ENCODE results near the gene VAMP5.

VAMP5 gene

GRCh38 chr2:85578243-85579180 is 5.7 kb upstream of the VAMP5 start:
- TF ChIP-seq CTCF (IDR thresholded peaks at IDR 0.05; ENCODE audit: low read depth, low read length), result no peak
- no peak for DNase-seq (ENCODE audit: low read depth in 2 of 2)
- no peak overlapping the region for H3K4me3 ChIP-seq (replicated peaks in 1 of 2; ENCODE audit: low read depth in 2 of 2, low read length in 2 of 2)

GRCh38 chr2:85579266-85579935 is 4.8 kb upstream of the VAMP5 start:
- no peak for DNase-seq (ENCODE audit: low read depth in 2 of 2)
- no peak for TF ChIP-seq CTCF (IDR thresholded peaks at IDR 0.05; ENCODE audit: low read depth, low read length)
- H3K4me3 ChIP-seq (replicated peaks in 1 of 2; ENCODE audit: low read depth in 2 of 2, low read length in 2 of 2), result no peak overlapping the region

- DNase-seq (ENCODE audit: low read depth in 2 of 2), result no peak
- TF ChIP-seq CTCF (IDR thresholded peaks at IDR 0.05; ENCODE audit: low read depth, low read length), result no peak
- no peak overlapping the region for H3K4me3 ChIP-seq (replicated peaks in 1 of 2; ENCODE audit: low read depth in 2 of 2, low read length in 2 of 2)
Observed at GRCh38 chr2:85580206-85580605, 4.0 kb upstream of the VAMP5 start.

- H3K4me3 ChIP-seq (replicated peaks in 1 of 2; ENCODE audit: low read depth in 2 of 2, low read length in 2 of 2), result no peak overlapping the region
- no peak for DNase-seq (ENCODE audit: low read depth in 2 of 2)
- no peak for TF ChIP-seq CTCF (IDR thresholded peaks at IDR 0.05; ENCODE audit: low read depth, low read length)
Observed at GRCh38 chr2:85582492-85582891, 1.7 kb upstream of the VAMP5 start.

GRCh38 chr2:85583667-85584353 is 421 bp upstream of the VAMP5 start:
- no peak for TF ChIP-seq CTCF (IDR thresholded peaks at IDR 0.05; ENCODE audit: low read depth, low read length)
- no peak for DNase-seq (ENCODE audit: low read depth in 2 of 2)
- peak overlapping the region; percentile 39 to 60 for H3K4me3 ChIP-seq (replicated peaks in 1 of 2; ENCODE audit: low read depth in 2 of 2, low read length in 2 of 2)

- TF ChIP-seq CTCF (IDR thresholded peaks at IDR 0.05; ENCODE audit: low read depth, low read length), result no peak
Observed at GRCh38 chr2:85584857-85585780, 888 bp downstream of the VAMP5 start.

More at GRCh38 chr2:85584857-85585780, 888 bp downstream of the VAMP5 start:
- H3K4me3 ChIP-seq (replicated peaks in 1 of 2; ENCODE audit: low read depth in 2 of 2, low read length in 2 of 2), result peak overlapping the region; percentile 57 to 60
- DNase-seq (ENCODE audit: low read depth in 2 of 2), result peak; percentile 70

All from cardiac fibroblast (primary cell).